HepG2 (cell line): ENCODE measurements around the gene PTGES3. TPM values are rescaled to one million over a fixed set of nuclear protein-coding genes. Genes with fewer than 3 reads are reported as not detected.

Experiments used
- ASH2L ChIP-seq: fragments of 300-600, 200-600 bp; sonication (generic); IDR thresholded peaks from 2 replicates; pipeline ENCODE4 v1.7.0; 2017; ENCODE audit warnings: low read depth, mild to moderate bottlenecking, moderate library complexity, mixed read lengths, low read length; ENCODE audit not compliant: insufficient read length
- ELF1 ChIP-seq: sonication (generic); formaldehyde crosslinking; IDR thresholded peaks from 2 replicates; pipeline ENCODE4 v1.4.0; 2020; ENCODE audit warnings: missing genetic modification reagents
- FOXA1 ChIP-seq, 2 experiments: fragments of 450-650 bp in 1 of 2; sonication (generic) in 1 of 2; formaldehyde crosslinking in 1 of 2; IDR thresholded peaks; 2 replicates each; pipeline versions ENCODE4 v1.4.0 to v1.6.1; 2016 to 2020; ENCODE audit warnings: missing genetic modification reagents in 1 of 2
- FOXK2 ChIP-seq: fragments of 450-650 bp; IDR thresholded peaks from 2 replicates; pipeline ENCODE4 v1.6.1; 2016
- GATA4 ChIP-seq: sonication (generic); IDR thresholded peaks from 2 replicates; pipeline ENCODE4 v1.6.1; 2016; ENCODE audit warnings: antibody characterized with exemption, low read depth, borderline replicate concordance
- HNF4G ChIP-seq, 2 experiments: sonication (generic) in 1 of 2; formaldehyde crosslinking in 1 of 2; IDR thresholded peaks; 2 replicates each; pipeline versions ENCODE4 v1.4.0 to v1.6.1; 2011 to 2020; ENCODE audit warnings: borderline replicate concordance in 2 of 2, low read depth in 2 of 2, mild to moderate bottlenecking in 2 of 2, low read length in 1 of 2, missing genetic modification reagents in 1 of 2, moderate library complexity in 1 of 2
- HNRNPK ChIP-seq: fragments of 200-400 bp; formaldehyde crosslinking; IDR thresholded peaks from 2 replicates; pipeline ENCODE4 v1.6.1; 2018; ENCODE audit warnings: low read length, low read depth, moderate library complexity, mild to moderate bottlenecking; ENCODE audit not compliant: poor library complexity, severe bottlenecking
- KAT8 ChIP-seq: IDR thresholded peaks from 2 replicates; pipeline ENCODE4 v1.6.1; 2016; ENCODE audit warnings: missing genetic modification reagents, missing compliant biosample characterization
- KLF11 ChIP-seq: IDR thresholded peaks from 2 replicates; pipeline ENCODE4 v1.6.1; 2016; ENCODE audit warnings: missing compliant biosample characterization
- KMT2A ChIP-seq: sonication (generic); formaldehyde crosslinking; IDR thresholded peaks from 2 replicates; pipeline ENCODE4 v1.4.0; 2020; ENCODE audit warnings: missing genetic modification reagents
- MAFF ChIP-seq: IDR thresholded peaks from 2 replicates; pipeline ENCODE4 v1.6.1; 2011; ENCODE audit warnings: low read depth, low read length, improper control_type of control experiment
- MED1 ChIP-seq: sonication (generic); formaldehyde crosslinking; IDR thresholded peaks from 2 replicates; pipeline ENCODE4 v1.4.0; 2020; ENCODE audit warnings: missing genetic modification reagents
- NR2F2 ChIP-seq: IDR thresholded peaks from 2 replicates; pipeline ENCODE4 v1.6.1; 2012; ENCODE audit warnings: low read depth, inconsistent platforms, borderline replicate concordance
- POGK ChIP-seq: sonication (generic); formaldehyde crosslinking; conservative IDR thresholded peaks from 2 replicates; pipeline ENCODE4 v1.8.0; 2022; ENCODE audit warnings: mild to moderate bottlenecking, moderate library complexity, missing genetic modification reagents
- ZNF441 ChIP-seq: sonication (generic); formaldehyde crosslinking; IDR thresholded peaks from 2 replicates; pipeline ENCODE4 v1.7.0; 2021; ENCODE audit warnings: missing genetic modification reagents, borderline replicate concordance
- ZNF879 ChIP-seq: sonication (generic); formaldehyde crosslinking; IDR thresholded peaks from 2 replicates; pipeline ENCODE4 v1.8.1; 2023; ENCODE audit warnings: missing genetic modification reagents
- polyA plus RNA-seq, 8 experiments: library from polyadenylated mRNA; depleted of rRNA in 3 of 8; stranded (reverse) in 7 of 8; unstranded in 1 of 8; fragments of >200 nt; fragmentation: Illumina TruSeq in 4 of 8; extraction: Trizol in 4 of 8; gene quantifications; 2 replicates each; pipeline versions ENCODE4 v1.2.1 to v1.2.3, GENCODE V29; 2011 to 2016; ENCODE audit warnings: low read depth in 4 of 8, missing spikeins in 1 of 8, mixed read lengths in 1 of 8; ENCODE audit not compliant: insufficient read depth in 1 of 8
- total RNA-seq, 5 experiments: library from RNA; depleted of rRNA; stranded (reverse); fragments of >200 nt; fragmentation: Illumina TruSeq; extraction: Trizol; gene quantifications; 2 replicates each; pipeline ENCODE4 v1.2.3, GENCODE V29; 2016; ENCODE audit warnings: low read depth in 1 of 5
- TF ChIP-seq, protein P1 (sequence below): sonication (generic); formaldehyde crosslinking; conservative IDR thresholded peaks from 2 replicates; pipeline ENCODE4 v1.4.0; 2020; ENCODE audit warnings: mild to moderate bottlenecking, missing genetic modification reagents, moderate library complexity
- TF ChIP-seq, protein P2 (sequence below): sonication (generic); formaldehyde crosslinking; IDR thresholded peaks from 2 replicates; pipeline ENCODE4 v1.5.0; 2020; ENCODE audit warnings: mild to moderate bottlenecking, missing genetic modification reagents, borderline replicate concordance

PTGES3 gene
- total and polyA plus RNA-seq, 2 of the 13 experiments (the other 11 are each of a cell fraction or from before 2014, with no cell fraction given): 54.4 to 159 TPM

DNA sequence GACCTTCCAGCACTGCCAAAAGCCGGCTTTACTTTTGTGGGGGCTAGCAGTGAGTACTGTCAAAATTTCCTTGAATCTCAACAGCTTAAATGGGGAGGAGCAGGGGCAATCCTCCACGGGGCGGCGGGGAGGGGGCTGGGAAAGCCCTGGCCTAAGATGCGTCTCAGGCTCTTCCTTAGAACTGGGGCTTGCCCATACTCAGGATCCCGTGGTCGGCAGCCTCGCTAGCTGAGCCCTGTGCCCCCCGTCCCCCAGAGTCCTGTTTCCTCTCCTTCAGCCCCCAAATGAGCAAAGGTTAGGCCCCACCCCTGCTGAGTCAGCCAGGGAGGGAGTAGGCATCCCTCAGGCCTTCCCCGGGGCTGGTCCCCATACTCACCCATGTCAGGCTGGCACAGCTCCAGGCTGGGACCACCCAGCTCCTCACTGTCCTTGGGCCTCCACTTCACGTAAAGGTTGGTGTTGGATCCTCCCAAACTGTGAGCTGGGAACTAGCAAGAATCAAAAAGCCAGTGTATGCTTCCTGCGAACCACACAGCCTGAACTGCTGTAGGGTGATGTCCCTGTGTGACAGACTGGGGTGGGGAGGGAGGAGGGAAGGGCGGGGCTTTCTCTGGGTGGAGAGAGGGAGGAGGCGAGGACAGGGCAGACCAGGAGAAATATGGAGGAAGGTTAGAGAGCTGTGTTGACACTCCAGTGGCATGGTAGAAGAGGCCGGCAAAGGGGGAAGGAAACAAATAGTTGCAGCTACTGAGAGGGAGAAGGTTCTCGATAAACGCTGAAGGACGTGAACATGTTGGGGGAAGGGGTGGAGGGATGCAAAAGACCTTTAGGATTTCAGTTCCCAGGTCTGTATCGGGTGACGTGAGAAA, 52.0 kb downstream of the PTGES3 start (continued):
- TF ChIP-seq, protein P1, sequence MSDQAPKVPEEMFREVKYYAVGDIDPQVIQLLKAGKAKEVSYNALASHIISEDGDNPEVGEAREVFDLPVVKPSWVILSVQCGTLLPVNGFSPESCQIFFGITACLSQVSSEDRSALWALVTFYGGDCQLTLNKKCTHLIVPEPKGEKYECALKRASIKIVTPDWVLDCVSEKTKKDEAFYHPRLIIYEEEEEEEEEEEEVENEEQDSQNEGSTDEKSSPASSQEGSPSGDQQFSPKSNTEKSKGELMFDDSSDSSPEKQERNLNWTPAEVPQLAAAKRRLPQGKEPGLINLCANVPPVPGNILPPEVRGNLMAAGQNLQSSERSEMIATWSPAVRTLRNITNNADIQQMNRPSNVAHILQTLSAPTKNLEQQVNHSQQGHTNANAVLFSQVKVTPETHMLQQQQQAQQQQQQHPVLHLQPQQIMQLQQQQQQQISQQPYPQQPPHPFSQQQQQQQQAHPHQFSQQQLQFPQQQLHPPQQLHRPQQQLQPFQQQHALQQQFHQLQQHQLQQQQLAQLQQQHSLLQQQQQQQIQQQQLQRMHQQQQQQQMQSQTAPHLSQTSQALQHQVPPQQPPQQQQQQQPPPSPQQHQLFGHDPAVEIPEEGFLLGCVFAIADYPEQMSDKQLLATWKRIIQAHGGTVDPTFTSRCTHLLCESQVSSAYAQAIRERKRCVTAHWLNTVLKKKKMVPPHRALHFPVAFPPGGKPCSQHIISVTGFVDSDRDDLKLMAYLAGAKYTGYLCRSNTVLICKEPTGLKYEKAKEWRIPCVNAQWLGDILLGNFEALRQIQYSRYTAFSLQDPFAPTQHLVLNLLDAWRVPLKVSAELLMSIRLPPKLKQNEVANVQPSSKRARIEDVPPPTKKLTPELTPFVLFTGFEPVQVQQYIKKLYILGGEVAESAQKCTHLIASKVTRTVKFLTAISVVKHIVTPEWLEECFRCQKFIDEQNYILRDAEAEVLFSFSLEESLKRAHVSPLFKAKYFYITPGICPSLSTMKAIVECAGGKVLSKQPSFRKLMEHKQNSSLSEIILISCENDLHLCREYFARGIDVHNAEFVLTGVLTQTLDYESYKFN: no peak
- TF ChIP-seq HNRNPK (peak; percentile 32), KAT8 (peak; percentile 32; the same call in 1 of the 2 replicates), ZNF441 (CRISPR knock-in tag) (peak; percentile 58; the same call in 1 of the 2 replicates), MED1 (peak; percentile 42), ASH2L (no peak), HNF4G (IDR thresholded peaks at IDR 0.05; ENCODE audit: borderline replicate concordance, low read depth, low read length) (peak; percentile 22; the same call in 1 of the 2 replicates), HNF4G (CRISPR knock-in tag; IDR thresholded peaks at IDR 0.05; ENCODE audit: borderline replicate concordance, low read depth) (peak; percentile 54; the same call in 1 of the 2 replicates), GATA4 (0 out of 2 replicates have a peak, but pooled peaks have one; percentile 3), FOXA1 (IDR thresholded peaks at IDR 0.05) (no peak), FOXA1 (CRISPR knock-in tag; IDR thresholded peaks at IDR 0.05) (0 out of 2 replicates have a peak, but pooled peaks have one; percentile 13), KMT2A (CRISPR knock-in tag) (no peak), POGK (peak; percentile 45; the same call in 1 of the 2 replicates), ZNF879 (no peak), NR2F2 (peak; percentile 36; the same call in 1 of the 2 replicates), MAFF (0 out of 2 replicates have a peak, but pooled peaks have one; percentile 36), ELF1 (CRISPR knock-in tag) (no peak), FOXK2 (peak; percentile 69; the same call in 1 of the 2 replicates), KLF11 (CRISPR knock-in tag) (0 out of 2 replicates have a peak, but pooled peaks have one; percentile 1)
- TF ChIP-seq, protein P2, sequence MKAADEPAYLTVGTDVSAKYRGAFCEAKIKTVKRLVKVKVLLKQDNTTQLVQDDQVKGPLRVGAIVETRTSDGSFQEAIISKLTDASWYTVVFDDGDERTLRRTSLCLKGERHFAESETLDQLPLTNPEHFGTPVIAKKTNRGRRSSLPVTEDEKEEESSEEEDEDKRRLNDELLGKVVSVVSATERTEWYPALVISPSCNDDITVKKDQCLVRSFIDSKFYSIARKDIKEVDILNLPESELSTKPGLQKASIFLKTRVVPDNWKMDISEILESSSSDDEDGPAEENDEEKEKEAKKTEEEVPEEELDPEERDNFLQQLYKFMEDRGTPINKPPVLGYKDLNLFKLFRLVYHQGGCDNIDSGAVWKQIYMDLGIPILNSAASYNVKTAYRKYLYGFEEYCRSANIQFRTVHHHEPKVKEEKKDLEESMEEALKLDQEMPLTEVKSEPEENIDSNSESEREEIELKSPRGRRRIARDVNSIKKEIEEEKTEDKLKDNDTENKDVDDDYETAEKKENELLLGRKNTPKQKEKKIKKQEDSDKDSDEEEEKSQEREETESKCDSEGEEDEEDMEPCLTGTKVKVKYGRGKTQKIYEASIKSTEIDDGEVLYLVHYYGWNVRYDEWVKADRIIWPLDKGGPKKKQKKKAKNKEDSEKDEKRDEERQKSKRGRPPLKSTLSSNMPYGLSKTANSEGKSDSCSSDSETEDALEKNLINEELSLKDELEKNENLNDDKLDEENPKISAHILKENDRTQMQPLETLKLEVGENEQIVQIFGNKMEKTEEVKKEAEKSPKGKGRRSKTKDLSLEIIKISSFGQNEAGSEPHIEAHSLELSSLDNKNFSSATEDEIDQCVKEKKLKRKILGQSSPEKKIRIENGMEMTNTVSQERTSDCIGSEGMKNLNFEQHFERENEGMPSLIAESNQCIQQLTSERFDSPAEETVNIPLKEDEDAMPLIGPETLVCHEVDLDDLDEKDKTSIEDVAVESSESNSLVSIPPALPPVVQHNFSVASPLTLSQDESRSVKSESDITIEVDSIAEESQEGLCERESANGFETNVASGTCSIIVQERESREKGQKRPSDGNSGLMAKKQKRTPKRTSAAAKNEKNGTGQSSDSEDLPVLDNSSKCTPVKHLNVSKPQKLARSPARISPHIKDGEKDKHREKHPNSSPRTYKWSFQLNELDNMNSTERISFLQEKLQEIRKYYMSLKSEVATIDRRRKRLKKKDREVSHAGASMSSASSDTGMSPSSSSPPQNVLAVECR (CRISPR knock-in tag): peak; percentile 23; the same call in 1 of the 2 replicates
